ENCODE data around the gene STON1.
"Not testable (repeated sequence)": the region's sequence is repeated elsewhere in the genome, so short reads cannot be mapped to it uniquely, and the experiment has no call there.

Gene STON1

GRCh38 chr2:48530033-48530811 lies at the start of gene STON1:
STON1 (plus strand) TSS chr2:48530154; CDS start chr2:48580634, 50,480 bp downstream.
- peak; percentile 3 to 4 for DNase-seq (ENCODE audit: low read depth in 1 of 2, low spot score in 1 of 2)

GRCh38 chr2:48480526-48480925 lies 49.4 kb upstream of the STON1 start:
- DNase-seq (ENCODE audit: low read depth in 1 of 2, low spot score in 1 of 2), result no peak

GRCh38 chr2:48482313-48482712 lies 47.6 kb upstream of the STON1 start:
- DNase-seq (ENCODE audit: low read depth in 1 of 2, low spot score in 1 of 2), result no peak

- DNase-seq (ENCODE audit: low read depth in 1 of 2, low spot score in 1 of 2), result no peak
Measured at GRCh38 chr2:48482769-48483168, 47.2 kb upstream of the STON1 start.

GRCh38 chr2:48483506-48483905 lies 46.4 kb upstream of the STON1 start:
- DNase-seq (ENCODE audit: low read depth in 1 of 2, low spot score in 1 of 2), result no peak

GRCh38 chr2:48483916-48484315 lies 46.0 kb upstream of the STON1 start:
- no peak for DNase-seq (ENCODE audit: low read depth in 1 of 2, low spot score in 1 of 2)

- no peak for DNase-seq (ENCODE audit: low read depth in 1 of 2, low spot score in 1 of 2)
Measured at GRCh38 chr2:48488545-48488944, 41.4 kb upstream of the STON1 start.

- DNase-seq (ENCODE audit: low read depth in 1 of 2, low spot score in 1 of 2), result no peak
Measured at GRCh38 chr2:48496849-48497248, 33.1 kb upstream of the STON1 start.

GRCh38 chr2:48504647-48505327 lies 25.2 kb upstream of the STON1 start:
- no peak for DNase-seq (ENCODE audit: low read depth in 1 of 2, low spot score in 1 of 2)

GRCh38 chr2:48507111-48507510 lies 22.8 kb upstream of the STON1 start:
- no peak for DNase-seq (ENCODE audit: low read depth in 1 of 2, low spot score in 1 of 2)

GRCh38 chr2:48508461-48509124 lies 21.4 kb upstream of the STON1 start:
- no peak for DNase-seq (ENCODE audit: low read depth in 1 of 2, low spot score in 1 of 2)

- DNase-seq (ENCODE audit: low read depth in 1 of 2, low spot score in 1 of 2), result no peak
Measured at GRCh38 chr2:48510329-48510728, 19.6 kb upstream of the STON1 start.

GRCh38 chr2:48511849-48512470 lies 18.0 kb upstream of the STON1 start:
- no peak for DNase-seq (ENCODE audit: low read depth in 1 of 2, low spot score in 1 of 2)

- DNase-seq (ENCODE audit: low read depth in 1 of 2, low spot score in 1 of 2), result no peak
Measured at GRCh38 chr2:48512571-48512970, 17.4 kb upstream of the STON1 start.

GRCh38 chr2:48514348-48515003 lies 15.5 kb upstream of the STON1 start:
- no peak for DNase-seq (ENCODE audit: low read depth in 1 of 2, low spot score in 1 of 2)

GRCh38 chr2:48515513-48515985 lies 14.4 kb upstream of the STON1 start:
- no peak for DNase-seq (ENCODE audit: low read depth in 1 of 2, low spot score in 1 of 2)

- no peak for DNase-seq (ENCODE audit: low read depth in 1 of 2, low spot score in 1 of 2)
Measured at GRCh38 chr2:48519593-48519992, 10.4 kb upstream of the STON1 start.

GRCh38 chr2:48524756-48525155 lies 5.2 kb upstream of the STON1 start:
- not testable (repeated sequence) for DNase-seq (ENCODE audit: low read depth in 1 of 2, low spot score in 1 of 2)

- DNase-seq (ENCODE audit: low read depth in 1 of 2, low spot score in 1 of 2), result no peak
Measured at GRCh38 chr2:48525269-48525943, 4.5 kb upstream of the STON1 start.

- DNase-seq (ENCODE audit: low read depth in 1 of 2, low spot score in 1 of 2), result no peak
Measured at GRCh38 chr2:48527226-48527885, 2.6 kb upstream of the STON1 start.

All from stimulated activated CD4-positive, alpha-beta T cell treated with anti-CD3 and anti-CD28 coated beads, Interleukin-15, amount 100 ng/mL, for 1 hour (primary cell).